CD4-positive, alpha-beta T cell treated with Interleukin-2 at 100 ng/mL for 4 hours (primary cell): ENCODE data around the gene SYCE3.
"Not testable (repeated sequence)": the region's sequence is repeated elsewhere in the genome, so short reads cannot be mapped to it uniquely, and the experiment has no call there.

Experiments
- DNase-seq: peaks from one replicate; pipeline ENCODE4 v3.0.0-alpha.2; 2020; ENCODE audit warnings: low spot score

Gene SYCE3, protein sequence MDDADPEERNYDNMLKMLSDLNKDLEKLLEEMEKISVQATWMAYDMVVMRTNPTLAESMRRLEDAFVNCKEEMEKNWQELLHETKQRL

GRCh38 chr22:50562523-50563412 lies at the start of gene SYCE3:
SYCE3 (minus strand) TSS chr22:50562919; CDS start chr22:50556405, 6,514 bp downstream.
- DNase-seq = peak; percentile 97

GRCh38 chr22:50612168-50612527 lies 49.4 kb upstream of the SYCE3 start:
- no peak for DNase-seq

GRCh38 chr22:50611341-50612060 lies 48.8 kb upstream of the SYCE3 start:
- DNase-seq = no peak

DNA sequence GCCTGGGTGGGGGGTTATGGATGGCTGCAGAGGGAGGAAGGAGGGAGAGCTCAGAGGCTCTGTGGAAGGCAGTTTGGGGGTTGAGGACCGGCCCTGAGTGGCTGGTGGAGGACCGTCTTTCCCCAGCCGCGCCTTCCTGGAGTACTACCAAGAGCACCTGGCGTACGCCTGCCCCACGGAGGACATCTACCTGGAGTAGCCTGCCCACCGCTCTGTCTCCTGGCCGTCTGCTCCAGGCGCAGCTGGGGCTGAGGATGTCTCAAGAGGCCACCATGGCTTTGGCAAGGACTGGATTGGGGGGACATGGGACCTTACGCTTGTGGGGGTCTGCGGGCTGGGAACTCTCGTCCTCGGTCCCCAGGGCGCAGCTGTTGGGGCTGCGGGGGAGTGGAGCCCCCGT lies 47.9 kb upstream of the SYCE3 start:
- DNase-seq = no peak

- no peak for DNase-seq
Measured at GRCh38 chr22:50610041-50610451, 47.3 kb upstream of the SYCE3 start.

GRCh38 chr22:50609599-50609998 lies 46.9 kb upstream of the SYCE3 start:
- no peak for DNase-seq

DNA sequence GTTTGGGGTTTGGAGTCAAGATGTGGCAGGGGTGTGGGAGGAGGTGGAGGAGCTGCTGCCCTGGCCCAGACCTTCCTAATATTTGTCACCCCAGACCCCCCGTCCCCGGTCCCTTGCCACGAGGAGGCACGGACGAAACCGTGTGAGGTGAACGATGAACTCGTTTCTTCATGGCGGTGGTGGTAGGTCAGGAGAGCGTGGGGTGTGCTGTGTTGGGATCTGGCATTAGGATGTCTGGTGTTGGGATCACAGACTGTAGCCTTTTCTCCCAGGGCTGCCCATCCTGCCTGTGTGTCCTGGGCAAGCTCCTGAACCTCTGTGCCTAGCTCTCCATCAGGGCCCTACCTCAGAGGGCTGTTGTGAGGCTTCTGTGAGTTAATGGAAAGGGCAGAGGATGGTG lies 46.3 kb upstream of the SYCE3 start:
- DNase-seq = no peak

DNA sequence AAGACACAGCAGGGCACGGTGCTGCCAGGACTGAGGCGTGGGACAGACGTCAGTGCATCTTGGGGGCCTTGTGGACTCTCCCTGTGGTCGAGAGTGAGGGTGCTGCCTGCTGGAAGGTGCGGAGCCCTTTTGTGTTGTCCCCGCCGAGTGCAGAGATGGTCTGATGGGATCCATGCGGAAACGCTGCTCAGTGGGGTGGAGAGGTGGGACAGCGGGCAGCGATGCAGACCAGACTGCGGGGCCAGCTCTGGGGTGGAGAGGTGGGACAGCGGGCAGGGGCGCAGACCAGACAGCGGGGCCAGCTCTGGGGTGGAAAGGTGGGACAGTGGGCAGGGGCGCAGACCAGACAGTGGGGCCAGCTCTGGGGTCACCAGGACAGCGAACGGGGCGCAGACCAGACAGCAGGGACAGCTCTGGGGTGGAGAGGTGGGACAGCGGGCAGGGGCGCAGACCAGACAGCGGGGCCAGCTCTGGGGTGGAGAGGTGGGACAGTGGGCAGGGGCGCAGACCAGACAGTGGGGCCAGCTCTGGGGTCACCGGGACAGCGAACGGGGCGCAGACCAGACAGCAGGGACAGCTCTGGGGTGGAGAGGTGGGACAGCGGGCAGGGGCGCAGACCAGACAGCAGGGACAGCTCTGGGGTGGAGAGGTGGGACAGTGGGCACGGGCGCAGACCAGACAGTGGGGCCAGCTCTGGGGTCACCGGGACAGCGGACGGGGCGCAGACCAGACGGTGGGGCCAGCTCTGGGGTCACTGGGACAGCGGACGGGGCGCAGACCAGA lies 45.5 kb upstream of the SYCE3 start:
- DNase-seq = not testable (repeated sequence)

GRCh38 chr22:50607659-50608020 lies 44.9 kb upstream of the SYCE3 start:
- DNase-seq = no peak

GRCh38 chr22:50606946-50607658 lies 44.4 kb upstream of the SYCE3 start:
- DNase-seq = no peak

- no peak for DNase-seq
Measured at GRCh38 chr22:50606165-50606945, 43.6 kb upstream of the SYCE3 start.

- no peak for DNase-seq
Measured at GRCh38 chr22:50605613-50606074, 42.9 kb upstream of the SYCE3 start.

GRCh38 chr22:50605002-50605612 lies 42.4 kb upstream of the SYCE3 start:
- DNase-seq = no peak

DNA sequence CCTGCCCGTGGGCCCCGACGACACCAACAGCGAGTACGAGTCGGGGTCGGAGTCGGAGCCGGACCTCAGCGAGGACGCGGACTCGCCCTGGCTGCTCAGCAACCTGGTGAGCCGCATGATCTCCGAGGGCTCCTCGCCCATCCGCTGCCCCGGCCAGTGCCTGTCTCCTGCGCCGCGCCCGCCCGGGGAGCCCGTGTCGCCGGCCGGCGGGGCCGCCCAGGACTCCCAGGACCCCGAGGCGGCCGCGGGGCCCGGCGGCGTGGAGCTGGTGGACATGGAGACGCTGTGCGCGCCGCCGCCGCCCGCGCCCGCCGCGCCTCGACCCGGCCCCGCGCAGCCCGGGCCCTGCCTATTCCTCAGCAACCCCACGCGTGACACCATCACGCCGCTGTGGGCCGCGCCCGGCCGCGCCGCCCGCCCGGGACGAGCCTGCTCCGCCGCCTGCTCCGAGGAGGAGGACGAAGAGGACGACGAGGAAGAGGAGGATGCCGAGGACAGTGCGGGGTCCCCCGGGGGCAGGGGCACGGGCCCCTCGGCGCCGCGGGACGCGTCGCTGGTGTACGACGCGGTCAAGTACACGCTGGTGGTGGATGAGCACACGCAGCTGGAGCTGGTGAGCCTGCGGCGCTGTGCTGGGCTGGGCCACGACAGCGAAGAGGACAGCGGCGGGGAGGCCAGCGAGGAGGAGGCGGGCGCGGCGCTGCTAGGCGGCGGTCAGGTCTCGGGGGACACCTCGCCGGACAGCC lies 41.7 kb upstream of the SYCE3 start:
- no peak for DNase-seq

DNA sequence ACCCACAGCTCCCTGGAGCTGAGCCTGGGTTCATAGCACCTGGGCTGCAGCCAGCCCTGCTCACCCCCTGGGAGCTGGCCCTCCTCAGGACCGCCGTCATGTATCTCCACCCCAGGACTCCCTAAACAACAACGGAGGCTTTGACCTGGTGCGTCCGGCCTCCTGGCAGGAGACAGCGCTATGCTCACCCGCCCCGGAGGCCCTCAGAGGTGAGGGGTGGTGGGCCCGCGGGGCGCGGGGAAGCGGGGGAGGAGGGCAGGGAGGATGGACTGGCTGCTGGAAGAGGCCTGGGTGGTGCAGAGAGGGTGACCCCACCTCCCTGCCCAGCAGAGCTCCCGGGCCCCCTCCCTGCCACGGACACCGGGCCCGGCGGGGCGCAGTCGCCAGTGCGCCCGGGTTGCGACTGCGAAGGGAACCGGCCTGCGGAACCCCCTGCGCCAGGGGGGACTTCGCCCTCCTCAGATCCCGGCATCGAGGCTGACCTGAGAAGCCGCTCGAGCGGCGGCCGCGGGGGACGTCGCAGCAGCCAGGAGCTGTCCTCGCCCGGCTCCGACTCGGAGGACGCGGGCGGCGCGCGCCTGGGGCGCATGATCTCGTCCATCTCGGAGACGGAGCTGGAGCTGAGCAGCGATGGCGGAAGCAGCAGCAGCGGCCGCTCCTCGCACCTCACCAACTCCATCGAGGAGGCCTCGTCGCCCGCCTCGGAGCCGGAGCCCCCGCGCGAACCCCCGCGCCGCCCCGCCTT lies 41.0 kb upstream of the SYCE3 start:
- no peak for DNase-seq

- DNase-seq = no peak
Measured at GRCh38 chr22:50602338-50602700, 39.6 kb upstream of the SYCE3 start.

- DNase-seq = no peak
Measured at GRCh38 chr22:50601669-50602337, 39.1 kb upstream of the SYCE3 start.

- DNase-seq = no peak
Measured at GRCh38 chr22:50600967-50601668, 38.4 kb upstream of the SYCE3 start.
